OCI-LY3 (cell line): ENCODE results near the gene DLGAP3.
A peak's percentile ranks its signal among the peaks of the same experiment; 100 is the strongest.

Experiments
- H2AFZ ChIP-seq: fragments of 200-600, 300-600 bp; shearing (Covaris generic); 2 replicates; pipeline ENCODE4 v1.6.0; 2014; ENCODE audit warnings: antibody characterized with exemption, low read depth, low read length
- H3K27ac ChIP-seq: fragments of 200-600, 300-600 bp; sonication (generic); 2 replicates; pipeline ENCODE4 v1.5.1; 2014; ENCODE audit warnings: mild to moderate bottlenecking, low read length, moderate library complexity, mixed read lengths
- H3K27me3 ChIP-seq: fragments of 200-600, 300-600 bp; sonication (generic); 2 replicates; pipeline ENCODE4 v1.6.1; 2014; ENCODE audit warnings: low read depth, low read length, mixed read lengths
- H3K36me3 ChIP-seq: fragments of 200-600, 300-600 bp; sonication (generic); replicated peaks from 2 replicates; pipeline ENCODE3; 2014; ENCODE audit warnings: low read depth, low read length, mixed read lengths
- H3K4me1 ChIP-seq: fragments of 300-600, 200-600 bp; sonication (generic); 2 replicates; pipeline ENCODE4 v1.6.1; 2014; ENCODE audit warnings: low read length, mixed read lengths
- H3K4me2 ChIP-seq: fragments of 200-600, 300-600 bp; sonication (generic); 2 replicates; pipeline ENCODE4 v1.6.1; 2014; ENCODE audit warnings: low read length, mixed read lengths
- H3K4me3 ChIP-seq: fragments of 300-600, 200-600 bp; sonication (generic); 2 replicates; pipeline ENCODE4 v1.5.1; 2014; ENCODE audit warnings: antibody characterized with exemption, mild to moderate bottlenecking, low read length, moderate library complexity
- H3K79me2 ChIP-seq: fragments of 300-600, 200-600 bp; shearing (Covaris generic); 2 replicates; pipeline ENCODE4 v1.6.1; 2014; ENCODE audit warnings: mild to moderate bottlenecking, low read length, mixed read lengths
- H3K9ac ChIP-seq: fragments of 300-600, 200-600 bp; shearing (Covaris generic); 2 replicates; pipeline ENCODE4 v1.6.0; 2014; ENCODE audit warnings: mild to moderate bottlenecking, low read length, moderate library complexity
- H3K9me3 ChIP-seq: fragments of 200-600, 300-600 bp; shearing (Covaris generic); 2 replicates; pipeline ENCODE4 v1.6.1; 2014; ENCODE audit warnings: low read length, mixed read lengths; ENCODE audit not compliant: insufficient read depth
- H4K20me1 ChIP-seq: fragments of 200-600, 300-600 bp; sonication (generic); 2 replicates; pipeline ENCODE4 v1.6.1; 2016; ENCODE audit warnings: low read length, mixed read lengths; ENCODE audit not compliant: insufficient read depth
- CTCF ChIP-seq: fragments of 200-600, 300-600 bp; sonication (generic); IDR thresholded peaks from 2 replicates; pipeline ENCODE4 v1.5.1; 2014; ENCODE audit warnings: antibody characterized with exemption, low read length, low read depth
- EZH2phosphoT487 ChIP-seq: fragments of 200-600 bp; shearing (Covaris generic); IDR thresholded peaks from 2 replicates; pipeline ENCODE4 v1.6.1; 2018; ENCODE audit warnings: antibody characterized with exemption, mixed run types, low read depth

DLGAP3 gene

GRCh38 chr1:34930702-34931071, 1.2 kb upstream of the DLGAP3 start:
- Histone ChIP-seq H3K9me3 (no peaks in the 10 kb centered on the region), H3K4me3 (no peak overlapping the region), H2AFZ (no peak overlapping the region), H3K27ac (no peak overlapping the region), H3K4me1 (0 out of 2 replicates have a peak, but pooled peaks cover 2% of the 10 kb centered on the region), H3K4me2 (no peak overlapping the region), H3K79me2 (no peaks in the 10 kb centered on the region), H4K20me1 (no peaks in the 10 kb centered on the region), H3K36me3 (no peaks in the 10 kb centered on the region), H3K9ac (no peak overlapping the region), H3K27me3 (peaks cover 6% of the 10 kb centered on the region; the same call in 1 of the 2 replicates)
- TF ChIP-seq CTCF: no peak
- no peak for TF ChIP-seq EZH2phosphoT487

GRCh38 chr1:34929853-34930701, 627 bp upstream of the DLGAP3 start:
- Histone ChIP-seq H3K9me3 (no peaks in the 10 kb centered on the region), H3K79me2 (no peaks in the 10 kb centered on the region), H3K4me3 (peak overlapping the region; percentile 87), H4K20me1 (no peaks in the 10 kb centered on the region), H3K27ac (no peak overlapping the region), H3K9ac (peak overlapping the region; percentile 30; the same call in 1 of the 2 replicates), H2AFZ (no peak overlapping the region), H3K4me2 (peak overlapping the region; percentile 82), H3K36me3 (no peaks in the 10 kb centered on the region), H3K27me3 (peaks cover 6% of the 10 kb centered on the region; the same call in 1 of the 2 replicates), H3K4me1 (0 out of 2 replicates have a peak, but pooled peaks cover 2% of the 10 kb centered on the region)
- TF ChIP-seq CTCF (no peak), EZH2phosphoT487 (no peak)

GRCh38 chr1:34928699-34929496, 552 bp downstream of the DLGAP3 start:
- no peaks in the 10 kb centered on the region for H3K79me2 ChIP-seq
- peak overlapping the region; percentile 87 for H3K4me3 ChIP-seq
- H3K4me2 ChIP-seq: peak overlapping the region; percentile 82
- peak overlapping the region; percentile 51 for H3K9ac ChIP-seq
- no peak overlapping the region for H3K27ac ChIP-seq
- peak overlapping the region; percentile 60; the same call in 1 of the 2 replicates for H2AFZ ChIP-seq
- H4K20me1 ChIP-seq: no peaks in the 10 kb centered on the region
- H3K4me1 ChIP-seq: peaks cover 12% of the 10 kb centered on the region
- no peak for TF ChIP-seq EZH2phosphoT487
- no peaks in the 10 kb centered on the region for H3K36me3 ChIP-seq
- peaks cover 6% of the 10 kb centered on the region; the same call in 1 of the 2 replicates for H3K27me3 ChIP-seq
- H3K9me3 ChIP-seq: no peaks in the 10 kb centered on the region

GRCh38 chr1:34928066-34928696, 1.3 kb downstream of the DLGAP3 start:
- H3K27me3 ChIP-seq: peaks cover 6% of the 10 kb centered on the region; the same call in 1 of the 2 replicates
- no peaks in the 10 kb centered on the region for H4K20me1 ChIP-seq
- no peak overlapping the region for H3K9ac ChIP-seq
- H3K4me1 ChIP-seq: peaks cover 12% of the 10 kb centered on the region
- TF ChIP-seq CTCF (no peak), EZH2phosphoT487 (no peak)
- no peaks in the 10 kb centered on the region for H3K79me2 ChIP-seq
- H2AFZ ChIP-seq: no peak overlapping the region
- H3K9me3 ChIP-seq: no peaks in the 10 kb centered on the region
- H3K36me3 ChIP-seq: no peaks in the 10 kb centered on the region
- peak overlapping the region; percentile 82 for H3K4me2 ChIP-seq
- no peak overlapping the region for H3K27ac ChIP-seq
- H3K4me3 ChIP-seq: peak overlapping the region; percentile 87; the same call in 1 of the 2 replicates
